GM10847 (cell line): ENCODE results near the gene HPSE2.

Source experiments
- POLR2A ChIP-seq: IDR thresholded peaks from 2 replicates; pipeline ENCODE4 v1.6.1; 2011; ENCODE audit not compliant: insufficient read length; ENCODE audit errors: extremely low read depth

Gene HPSE2

DNA sequence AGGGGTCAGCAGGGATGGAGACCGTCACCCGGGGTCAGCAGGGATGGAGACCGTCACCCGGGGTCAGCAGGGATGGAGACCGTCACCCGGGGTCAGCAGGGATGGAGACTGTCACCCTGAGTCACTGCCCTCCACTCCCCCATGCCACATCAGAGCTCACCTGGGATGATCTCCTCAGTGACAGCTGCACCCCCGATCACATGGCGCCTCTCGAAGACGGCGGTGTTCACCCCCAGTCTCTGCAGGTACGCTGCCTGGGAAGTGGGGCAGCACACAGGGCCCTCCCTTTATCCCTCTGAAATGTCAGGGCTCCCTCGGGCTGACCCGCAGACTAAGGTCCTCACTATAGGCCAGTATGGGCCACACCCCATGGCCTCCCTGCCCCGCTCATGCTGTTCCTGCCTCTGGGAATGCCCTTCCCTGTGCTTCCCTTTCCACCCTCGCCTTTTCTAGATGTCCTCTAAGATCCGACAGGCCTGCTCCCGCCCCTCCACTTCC is 827.9 kb downstream of the HPSE2 start:
- no peak for TF ChIP-seq POLR2A
